ENCODE measurements around the gene SNX20. TPM values are rescaled to one million over a fixed set of nuclear protein-coding genes. Genes with fewer than 3 reads are reported as not detected.

The SNX20 gene
- total and polyA plus RNA-seq, 10 of the 15 experiments (the other 5 are each of a cell fraction or from before 2014, with no cell fraction given) = 4.6 to 30.8 (median 21.9) TPM

GRCh38 chr16:50637716-50638602, 43.2 kb downstream of the SNX20 start:
- H2AFZ ChIP-seq (ENCODE audit: control insufficient read depth, low read depth, low read length) = no peak overlapping the region
- CTCF ChIA-PET = interaction anchor here (2.2 kb wide), 1 partner anchor 168 kb away, joined by 8 read pairs; no protein-coding TSS in a partner anchor
- no peaks in the 10 kb centered on the region for H3K36me3 ChIP-seq (ENCODE audit: control insufficient read depth in 2 of 2, insufficient read depth in 2 of 2, low read length in 1 of 2)
- TF ChIP-seq TCF3 (IDR thresholded peaks at IDR 0.05; ENCODE audit: borderline replicate concordance, insufficient read depth, low read depth, low read length) (no peak), RAD21 (IDR thresholded peaks at IDR 0.05; ENCODE audit: insufficient read depth, low read depth, low read length) (no peak), ZNF217 (IDR thresholded peaks at IDR 0.05) (no peak), NRF1 (conservative IDR thresholded peaks at IDR 0.05; ENCODE audit: low read depth, low read length) (no peak), ZBTB11 (CRISPR knock-in tag; IDR thresholded peaks at IDR 0.05) (no peak), MEF2A (IDR thresholded peaks at IDR 0.05; ENCODE audit: insufficient read depth, low read depth, low read length) (no peak), SPI1 (IDR thresholded peaks at IDR 0.05; ENCODE audit: borderline replicate concordance, insufficient read depth, low read depth, low read length) (no peak), RAD51 (IDR thresholded peaks at IDR 0.05) (no peak), BRCA1 (IDR thresholded peaks at IDR 0.05; ENCODE audit: low read depth, low read length) (no peak), ATF3 (IDR thresholded peaks at IDR 0.05; ENCODE audit: borderline replicate concordance, extremely low read depth, low read depth, low read length) (no peak), CEBPZ (IDR thresholded peaks at IDR 0.05; ENCODE audit: low read depth, low read length) (no peak), SMAD1 (IDR thresholded peaks at IDR 0.05; ENCODE audit: low read depth, partially characterized antibody) (no peak), BCL3 (IDR thresholded peaks at IDR 0.05; ENCODE audit: borderline replicate concordance, insufficient read depth, low read depth, low read length, poor library complexity, severe bottlenecking) (no peak)
- no peaks in the 10 kb centered on the region for H4K20me1 ChIP-seq (ENCODE audit: control insufficient read depth, insufficient read depth)
- intact Hi-C loops (cut with micrococcal nuclease; ENCODE audit: unreplicated experiment) (no loop called here), in situ Hi-C loops (cut with MboI) (no loop called here)
- H3K9me3 ChIP-seq (replicated peaks; ENCODE audit: control insufficient read depth, insufficient read depth, low read length) = no peaks in the 10 kb centered on the region
- DNase-seq (ENCODE audit: low read depth, low spot score) (no peak), ATAC-seq (no peak), FAIRE-seq (no peak)
- H3K27me3 ChIP-seq (replicated peaks in 1 of 2; ENCODE audit: control insufficient read depth in 2 of 2, insufficient read depth in 2 of 2, low read length in 1 of 2) = no peaks in the 10 kb centered on the region; a peak in 3 of 4 replicates
- 16% methylated on average over 10 of the region's 13 CpGs for WGBS (ENCODE audit: insufficient coverage, insufficient replicate concordance, low lambda C conversion rate, missing lambda C conversion rate)
- no peaks in the 10 kb centered on the region for H3K4me1 ChIP-seq (ENCODE audit: control insufficient read depth, insufficient read depth, low read length)
- SMC1A ChIA-PET (ENCODE audit: uncharacterized antibody, unreplicated experiment) = no interaction called here
- BruUV-seq (replicated peaks) = no TSS peak
- no peaks in the 10 kb centered on the region for H3K79me2 ChIP-seq (ENCODE audit: control insufficient read depth, insufficient read depth, low read length)
- POLR2A ChIA-PET = no interaction called here
- RAD21 ChIA-PET (ENCODE audit: unreplicated experiment) = no interaction called here
- H3K4me3 ChIP-seq = no peak overlapping the region
- H3K4me2 ChIP-seq (ENCODE audit: control insufficient read depth, insufficient read depth) = no peak overlapping the region
- no peak overlapping the region for H3K27ac ChIP-seq (ENCODE audit: control insufficient read depth, insufficient read depth)
- no peak overlapping the region for H3K9ac ChIP-seq (ENCODE audit: control insufficient read depth, insufficient read depth, low read length)

All from GM12878 (cell line).